HepG2 (cell line): ENCODE data around the gene C14orf93. TPM values are rescaled to one million over a fixed set of nuclear protein-coding genes. Genes with fewer than 3 reads are reported as not detected.

Experiments
- ATF2 ChIP-seq: sonication (generic); formaldehyde crosslinking; IDR thresholded peaks from 2 replicates; pipeline ENCODE4 v1.4.0; 2020; ENCODE audit warnings: missing genetic modification reagents
- CEBPG ChIP-seq: IDR thresholded peaks from 2 replicates; pipeline ENCODE4 v1.6.1; 2016
- CREB3 ChIP-seq: sonication (generic); formaldehyde crosslinking; IDR thresholded peaks from 2 replicates; pipeline ENCODE4 v1.5.0; 2020; ENCODE audit warnings: missing genetic modification reagents
- EP300 ChIP-seq, 3 experiments: sonication (generic) in 1 of 3; formaldehyde crosslinking in 1 of 3; IDR thresholded peaks; 2 replicates each; pipeline versions ENCODE4 v1.5.1 to v1.6.1; 2011 to 2020; ENCODE audit warnings: low read depth in 2 of 3, low read length in 2 of 3, borderline replicate concordance in 1 of 3, improper control_type of control experiment in 1 of 3, mild to moderate bottlenecking in 1 of 3, missing genetic modification reagents in 1 of 3, moderate library complexity in 1 of 3
- GATAD2A ChIP-seq: IDR thresholded peaks from 2 replicates; pipeline ENCODE4 v1.6.1; 2016
- KDM2A ChIP-seq: sonication (generic); formaldehyde crosslinking; IDR thresholded peaks from 2 replicates; pipeline ENCODE4 v1.4.0; 2020; ENCODE audit warnings: low read depth, missing genetic modification reagents, borderline replicate concordance
- NFE2L1 ChIP-seq: sonication (generic); formaldehyde crosslinking; IDR thresholded peaks from 2 replicates; pipeline ENCODE4 v1.4.0; 2020; ENCODE audit warnings: missing genetic modification reagents, mild to moderate bottlenecking, borderline replicate concordance
- NFIB ChIP-seq: sonication (generic); formaldehyde crosslinking; IDR thresholded peaks from 2 replicates; pipeline ENCODE4 v1.9.0; 2021; ENCODE audit warnings: missing genetic modification reagents, mild to moderate bottlenecking, borderline replicate concordance
- PBX2 ChIP-seq: IDR thresholded peaks from 2 replicates; pipeline ENCODE4 v1.6.1; 2016; ENCODE audit warnings: control low read depth
- RELA ChIP-seq: sonication (generic); formaldehyde crosslinking; IDR thresholded peaks from 2 replicates; pipeline ENCODE4 v1.4.0; 2020; ENCODE audit warnings: missing genetic modification reagents
- SMAD9 ChIP-seq: sonication (generic); formaldehyde crosslinking; IDR thresholded peaks from 2 replicates; pipeline ENCODE4 v1.5.1; 2020; ENCODE audit warnings: mild to moderate bottlenecking, missing genetic modification reagents
- SOX13 ChIP-seq, 3 experiments: fragments of 450-650 bp in 1 of 3; sonication (generic) in 1 of 3; formaldehyde crosslinking in 1 of 3; IDR thresholded peaks in 2 of 3; conservative IDR thresholded peaks in 1 of 3; 2 replicates each; pipeline versions ENCODE4 v1.5.0 to v1.6.1; 2016 to 2020; ENCODE audit warnings: antibody characterized with exemption in 1 of 3, mild to moderate bottlenecking in 1 of 3, missing compliant biosample characterization in 1 of 3, missing genetic modification reagents in 1 of 3, moderate library complexity in 1 of 3
- TFE3 ChIP-seq: IDR thresholded peaks from 2 replicates; pipeline ENCODE4 v1.6.1; 2016
- THAP7 ChIP-seq: sonication (generic); formaldehyde crosslinking; IDR thresholded peaks from 2 replicates; pipeline ENCODE4 v1.8.1; 2023; ENCODE audit warnings: mild to moderate bottlenecking, missing genetic modification reagents
- ZGPAT ChIP-seq: IDR thresholded peaks from 2 replicates; pipeline ENCODE4 v1.6.1; 2016; ENCODE audit warnings: mild to moderate bottlenecking
- ZNF207 ChIP-seq: fragments of 450-650 bp; IDR thresholded peaks from 2 replicates; pipeline ENCODE4 v1.6.1; 2016; ENCODE audit warnings: antibody characterized with exemption, borderline replicate concordance
- ZNF414 ChIP-seq: sonication (generic); formaldehyde crosslinking; IDR thresholded peaks from 2 replicates; pipeline ENCODE4 v1.5.0; 2020; ENCODE audit warnings: missing genetic modification reagents
- ZNF629 ChIP-seq: sonication (generic); formaldehyde crosslinking; conservative IDR thresholded peaks from 2 replicates; pipeline ENCODE4 v1.5.0; 2020; ENCODE audit warnings: missing genetic modification reagents
- ZNF839 ChIP-seq: sonication (generic); formaldehyde crosslinking; IDR thresholded peaks from 2 replicates; pipeline ENCODE4 v1.4.0; 2020; ENCODE audit warnings: missing genetic modification reagents, mild to moderate bottlenecking, borderline replicate concordance
- polyA plus RNA-seq, 8 experiments: library from polyadenylated mRNA; depleted of rRNA in 3 of 8; stranded (reverse) in 7 of 8; unstranded in 1 of 8; fragments of >200 nt; fragmentation: Illumina TruSeq in 4 of 8; extraction: Trizol in 4 of 8; gene quantifications; 2 replicates each; pipeline versions ENCODE4 v1.2.1 to v1.2.3, GENCODE V29; 2011 to 2016; ENCODE audit warnings: low read depth in 4 of 8, missing spikeins in 1 of 8, mixed read lengths in 1 of 8; ENCODE audit not compliant: insufficient read depth in 1 of 8
- total RNA-seq, 5 experiments: library from RNA; depleted of rRNA; stranded (reverse); fragments of >200 nt; fragmentation: Illumina TruSeq; extraction: Trizol; gene quantifications; 2 replicates each; pipeline ENCODE4 v1.2.3, GENCODE V29; 2016; ENCODE audit warnings: low read depth in 1 of 5

C14orf93 gene
- total and polyA plus RNA-seq, 2 of the 13 experiments (the other 11 are each of a cell fraction or from before 2014, with no cell fraction given), result 11.4 to 22.5 TPM

GRCh38 chr14:23006544-23007419 is 3.2 kb downstream of the C14orf93 start (continued):
- TF ChIP-seq NFE2L1 (CRISPR knock-in tag), result peak; percentile 97
- TF ChIP-seq CEBPG (CRISPR knock-in tag), result no peak; the same call in none of the 2 replicates
- no peak for TF ChIP-seq ZNF207
- peak; percentile 93 for TF ChIP-seq GATAD2A (CRISPR knock-in tag)
- peak; percentile 97 for TF ChIP-seq RELA (CRISPR knock-in tag)
- TF ChIP-seq CREB3 (CRISPR knock-in tag), result peak; percentile 99
- TF ChIP-seq SOX13 (IDR thresholded peaks at IDR 0.05), result peak; percentile 9; the same call in 1 of the 2 replicates
- peak in 1 of 2 experiments; percentile 77; a peak in 2 of 4 replicates for TF ChIP-seq SOX13 (CRISPR knock-in tag; conservative IDR thresholded peaks at IDR 0.05 in 1 of 2, IDR thresholded peaks at IDR 0.05 in 1 of 2)
- no peak; the same call in 1 of the 2 replicates for TF ChIP-seq ZNF414 (CRISPR knock-in tag)
- TF ChIP-seq ZNF629, result peak; percentile 67; the same call in 1 of the 2 replicates
- TF ChIP-seq NFIB (CRISPR knock-in tag), result peak; percentile 86; the same call in 1 of the 2 replicates
- TF ChIP-seq TFE3 (CRISPR knock-in tag), result peak; percentile 97
- TF ChIP-seq THAP7 (CRISPR knock-in tag), result peak; percentile 97
- peak; percentile 98 for TF ChIP-seq ATF2 (CRISPR knock-in tag)
- peak; percentile 99 for TF ChIP-seq ZNF839
- peak in 1 of 2 experiments; percentile 9; a peak in 3 of 4 replicates for TF ChIP-seq EP300 (IDR thresholded peaks at IDR 0.05; ENCODE audit: low read depth in 2 of 2, low read length in 2 of 2)
- peak; percentile 79 for TF ChIP-seq EP300 (CRISPR knock-in tag; IDR thresholded peaks at IDR 0.05; ENCODE audit: borderline replicate concordance)
- peak; percentile 100 for TF ChIP-seq KDM2A (CRISPR knock-in tag)
- TF ChIP-seq SMAD9 (CRISPR knock-in tag), result peak; percentile 98
- TF ChIP-seq ZGPAT (CRISPR knock-in tag), result peak; percentile 100
- TF ChIP-seq PBX2 (CRISPR knock-in tag), result peak; percentile 100
